Sigmoid colon (tissue), 4 donors: ENCODE data around the gene PDX1.

Experiments
- POLR2AphosphoS5 ChIP-seq, 4 donors: sonication (generic); formaldehyde crosslinking; IDR thresholded peaks; one replicate each; pipeline ENCODE4 v1.6.1; 2017; ENCODE audit warnings: antibody characterized with exemption in 4 of 4
- TF ChIP-seq, protein P1 (sequence below), 4 experiments: fragments of 450-650 bp in 3 of 4; fragments of 200-600 bp in 1 of 4; IDR thresholded peaks; one replicate each; pipeline ENCODE4 v1.5.1; 2016 to 2019; ENCODE audit warnings: antibody characterized with exemption in 4 of 4, mild to moderate bottlenecking in 3 of 4, moderate library complexity in 2 of 4

DNA sequence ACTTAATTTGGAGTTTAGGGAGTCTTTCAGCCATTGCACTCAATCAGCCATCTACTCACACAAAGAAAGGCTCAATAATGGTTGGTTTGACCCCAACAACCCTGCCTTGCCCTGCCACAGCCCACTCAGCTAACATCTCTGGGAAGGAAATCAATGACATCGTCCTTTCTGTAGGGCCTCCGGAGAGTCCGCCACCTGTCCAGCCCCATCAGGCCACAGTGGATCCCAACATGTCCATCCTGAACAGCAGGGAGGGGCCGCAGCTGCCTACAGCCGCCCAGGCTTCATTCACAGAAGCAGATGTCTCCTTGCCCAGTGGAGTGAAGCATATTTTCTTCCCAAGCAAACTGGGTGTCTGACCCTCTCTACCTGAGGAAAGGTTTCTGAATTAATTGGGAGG lies 53.5 kb downstream of the PDX1 start:
- TF ChIP-seq, protein P1, sequence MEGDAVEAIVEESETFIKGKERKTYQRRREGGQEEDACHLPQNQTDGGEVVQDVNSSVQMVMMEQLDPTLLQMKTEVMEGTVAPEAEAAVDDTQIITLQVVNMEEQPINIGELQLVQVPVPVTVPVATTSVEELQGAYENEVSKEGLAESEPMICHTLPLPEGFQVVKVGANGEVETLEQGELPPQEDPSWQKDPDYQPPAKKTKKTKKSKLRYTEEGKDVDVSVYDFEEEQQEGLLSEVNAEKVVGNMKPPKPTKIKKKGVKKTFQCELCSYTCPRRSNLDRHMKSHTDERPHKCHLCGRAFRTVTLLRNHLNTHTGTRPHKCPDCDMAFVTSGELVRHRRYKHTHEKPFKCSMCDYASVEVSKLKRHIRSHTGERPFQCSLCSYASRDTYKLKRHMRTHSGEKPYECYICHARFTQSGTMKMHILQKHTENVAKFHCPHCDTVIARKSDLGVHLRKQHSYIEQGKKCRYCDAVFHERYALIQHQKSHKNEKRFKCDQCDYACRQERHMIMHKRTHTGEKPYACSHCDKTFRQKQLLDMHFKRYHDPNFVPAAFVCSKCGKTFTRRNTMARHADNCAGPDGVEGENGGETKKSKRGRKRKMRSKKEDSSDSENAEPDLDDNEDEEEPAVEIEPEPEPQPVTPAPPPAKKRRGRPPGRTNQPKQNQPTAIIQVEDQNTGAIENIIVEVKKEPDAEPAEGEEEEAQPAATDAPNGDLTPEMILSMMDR (IDR thresholded peaks at IDR 0.05), result no peak
- no peak for TF ChIP-seq POLR2AphosphoS5 (IDR thresholded peaks at IDR 0.05)
